ENCODE results near the gene MLLT11. TPM values are rescaled to one million over a fixed set of nuclear protein-coding genes. Genes with fewer than 3 reads are reported as not detected.

MLLT11 gene
- total RNA-seq, 1 donor from 2014 or later: 42.8 TPM

- Mint-ChIP-seq H3K4me1 (ENCODE audit: low read depth) (no peaks in the 10 kb centered on the region), H3K4me3 (ENCODE audit: unreplicated experiment) (no peak overlapping the region), H3K9me3 (ENCODE audit: low read depth) (no peaks in the 10 kb centered on the region), H3K27me3 (ENCODE audit: low read depth) (no peaks in the 10 kb centered on the region), H3K27ac (ENCODE audit: unreplicated experiment) (no peak overlapping the region), H3K36me3 (ENCODE audit: low read depth) (peaks cover 18% of the 10 kb centered on the region)
- no peak for TF ChIP-seq CTCF (IDR thresholded peaks at IDR 0.05)
- no peak for DNase-seq (ENCODE audit: low spot score)
These were observed 23.2 kb upstream of the MLLT11 start for GRCh38 chr1:151037032-151037431.

GRCh38 chr1:151039521-151039920 is 20.7 kb upstream of the MLLT11 start:
- no peaks in the 10 kb centered on the region for H3K9me3 Mint-ChIP-seq (ENCODE audit: low read depth)
- DNase-seq (ENCODE audit: low spot score): no peak
- H3K4me3 Mint-ChIP-seq (ENCODE audit: unreplicated experiment): no peak overlapping the region
- H3K27ac Mint-ChIP-seq (ENCODE audit: unreplicated experiment): no peak overlapping the region
- no peaks in the 10 kb centered on the region for H3K4me1 Mint-ChIP-seq (ENCODE audit: low read depth)
- H3K27me3 Mint-ChIP-seq (ENCODE audit: low read depth): no peaks in the 10 kb centered on the region
- TF ChIP-seq CTCF (IDR thresholded peaks at IDR 0.05): no peak
- H3K36me3 Mint-ChIP-seq (ENCODE audit: low read depth): peaks cover 14% of the 10 kb centered on the region

GRCh38 chr1:151043163-151043562 is 17.0 kb upstream of the MLLT11 start:
- H3K36me3 Mint-ChIP-seq (ENCODE audit: low read depth): peaks cover 8% of the 10 kb centered on the region
- DNase-seq (ENCODE audit: low spot score): no peak
- H3K4me1 Mint-ChIP-seq (ENCODE audit: low read depth): peaks cover 4% of the 10 kb centered on the region
- no peaks in the 10 kb centered on the region for H3K9me3 Mint-ChIP-seq (ENCODE audit: low read depth)
- no peaks in the 10 kb centered on the region for H3K27me3 Mint-ChIP-seq (ENCODE audit: low read depth)
- no peak overlapping the region for H3K27ac Mint-ChIP-seq (ENCODE audit: unreplicated experiment)
- no peak for TF ChIP-seq CTCF (IDR thresholded peaks at IDR 0.05)
- no peak overlapping the region for H3K4me3 Mint-ChIP-seq (ENCODE audit: unreplicated experiment)

- no peak for TF ChIP-seq CTCF (IDR thresholded peaks at IDR 0.05)
- peak within 1 kb of the TSS; percentile 95 for H3K27ac Mint-ChIP-seq (ENCODE audit: unreplicated experiment)
- H3K9me3 Mint-ChIP-seq (ENCODE audit: low read depth): no peaks in the 10 kb centered on the region
- peaks cover 11% of the 10 kb centered on the region for H3K36me3 Mint-ChIP-seq (ENCODE audit: low read depth)
- H3K4me3 Mint-ChIP-seq (ENCODE audit: unreplicated experiment): peak within 1 kb of the TSS; percentile 93
- H3K27me3 Mint-ChIP-seq (ENCODE audit: low read depth): no peaks in the 10 kb centered on the region
- peaks cover 26% of the 10 kb centered on the region for H3K4me1 Mint-ChIP-seq (ENCODE audit: low read depth)
- no peak for DNase-seq (ENCODE audit: low spot score)
These were observed 12.6 kb upstream of the MLLT11 start, which contains the start of gene C1orf56 for GRCh38 chr1:151047591-151047924. TSS of gene C1orf56 (plus strand) at chr1:151047751. CDS start at chr1:151047848, 97 bp downstream.

GRCh38 chr1:151047925-151048644 is 12.1 kb upstream of the MLLT11 start:
- peaks cover 26% of the 10 kb centered on the region for H3K4me1 Mint-ChIP-seq (ENCODE audit: low read depth)
- H3K27ac Mint-ChIP-seq (ENCODE audit: unreplicated experiment): peak overlapping the region; percentile 95
- DNase-seq (ENCODE audit: low spot score): no peak
- H3K36me3 Mint-ChIP-seq (ENCODE audit: low read depth): peaks cover 14% of the 10 kb centered on the region
- H3K27me3 Mint-ChIP-seq (ENCODE audit: low read depth): no peaks in the 10 kb centered on the region
- no peaks in the 10 kb centered on the region for H3K9me3 Mint-ChIP-seq (ENCODE audit: low read depth)
- peak overlapping the region; percentile 93 for H3K4me3 Mint-ChIP-seq (ENCODE audit: unreplicated experiment)
- TF ChIP-seq CTCF (IDR thresholded peaks at IDR 0.05): peak; percentile 83
